ENCODE data around the gene KBTBD2.

Gene KBTBD2

GRCh38 chr7:32891800-32892520 is 400 bp upstream of the KBTBD2 start:
- Histone ChIP-seq H3K27me3 (ENCODE audit: insufficient read depth, poor library complexity, severe bottlenecking) (no peaks in the 10 kb centered on the region), H3K4me3 (replicated peaks; ENCODE audit: insufficient read depth, low read length) (peak overlapping the region; percentile 70), H3K27ac (replicated peaks) (peak overlapping the region; percentile 93)
- DNase-seq (ENCODE audit: low read depth in 1 of 2, low spot score in 1 of 2), result peak; percentile 89 to 97
- TF ChIP-seq POLR2AphosphoS5 (IDR thresholded peaks at IDR 0.05; ENCODE audit: low read depth) (no peak; the same call in 1 of the 2 replicates), SPI1 (IDR thresholded peaks at IDR 0.05; ENCODE audit: borderline replicate concordance, low read depth) (peak; percentile 63; the same call in 1 of the 2 replicates)

GRCh38 chr7:32890793-32891042 is 842 bp downstream of the KBTBD2 start:
- no peak for TF ChIP-seq SPI1 (IDR thresholded peaks at IDR 0.05; ENCODE audit: borderline replicate concordance, low read depth)
- TF ChIP-seq REST (IDR thresholded peaks at IDR 0.05; ENCODE audit: insufficient replicate concordance, low read depth), result no peak
- no peak for TF ChIP-seq CTCF (IDR thresholded peaks at IDR 0.05; ENCODE audit: insufficient read depth, low read length)
- no peak for TF ChIP-seq GABPA (IDR thresholded peaks at IDR 0.05; ENCODE audit: low read depth)
- no peak for TF ChIP-seq POLR2AphosphoS5 (IDR thresholded peaks at IDR 0.05; ENCODE audit: low read depth)
- Histone ChIP-seq H3K27me3 (ENCODE audit: insufficient read depth, poor library complexity, severe bottlenecking) (no peaks in the 10 kb centered on the region), H3K4me3 (replicated peaks; ENCODE audit: insufficient read depth, low read length) (peak overlapping the region; percentile 70), H3K27ac (replicated peaks) (peak overlapping the region; percentile 87)
- no peak for DNase-seq (ENCODE audit: low read depth in 1 of 2, low spot score in 1 of 2)

GRCh38 chr7:32890010-32890792 is 1.4 kb downstream of the KBTBD2 start:
- Histone ChIP-seq H3K27me3 (ENCODE audit: insufficient read depth, poor library complexity, severe bottlenecking) (no peaks in the 10 kb centered on the region), H3K27ac (replicated peaks) (peak overlapping the region; percentile 87), H3K4me3 (replicated peaks; ENCODE audit: insufficient read depth, low read length) (peak overlapping the region; percentile 70)
- TF ChIP-seq SPI1 (IDR thresholded peaks at IDR 0.05; ENCODE audit: borderline replicate concordance, low read depth), result no peak
- TF ChIP-seq REST (IDR thresholded peaks at IDR 0.05; ENCODE audit: insufficient replicate concordance, low read depth), result no peak
- no peak for TF ChIP-seq GABPA (IDR thresholded peaks at IDR 0.05; ENCODE audit: low read depth)
- TF ChIP-seq POLR2AphosphoS5 (IDR thresholded peaks at IDR 0.05; ENCODE audit: low read depth), result no peak
- no peak for TF ChIP-seq CTCF (IDR thresholded peaks at IDR 0.05; ENCODE audit: insufficient read depth, low read length)
- DNase-seq (ENCODE audit: low read depth in 1 of 2, low spot score in 1 of 2), result peak in 1 of 2 experiments; percentile 46

- Histone ChIP-seq H3K27me3 (ENCODE audit: insufficient read depth, poor library complexity, severe bottlenecking) (no peaks in the 10 kb centered on the region), H3K27ac (replicated peaks) (no peak overlapping the region), H3K4me3 (replicated peaks; ENCODE audit: insufficient read depth, low read length) (no peak overlapping the region)
- DNase-seq (ENCODE audit: low read depth in 1 of 2, low spot score in 1 of 2), result no peak
- TF ChIP-seq REST (IDR thresholded peaks at IDR 0.05; ENCODE audit: insufficient replicate concordance, low read depth), result no peak
- no peak for TF ChIP-seq POLR2AphosphoS5 (IDR thresholded peaks at IDR 0.05; ENCODE audit: low read depth)
- no peak for TF ChIP-seq CTCF (IDR thresholded peaks at IDR 0.05; ENCODE audit: insufficient read depth, low read length)
- TF ChIP-seq GABPA (IDR thresholded peaks at IDR 0.05; ENCODE audit: low read depth), result no peak
- no peak for TF ChIP-seq SPI1 (IDR thresholded peaks at IDR 0.05; ENCODE audit: borderline replicate concordance, low read depth)
Measured at GRCh38 chr7:32888505-32888904, 3.1 kb downstream of the KBTBD2 start.
